Activated T-cell treated with anti-CD3 and anti-CD28 coated beads, Interleukin-2, amount 50 U/mL, for 1 hour (primary cell): Measurements from ENCODE around the gene SIK3.

Experiments used
- DNase-seq: peaks from one replicate; pipeline ENCODE4 v3.0.0-alpha.2; 2020

The SIK3 gene

GRCh38 chr11:116833816-116834534 is 264.3 kb downstream of the SIK3 start:
- no peak for DNase-seq

- no peak for DNase-seq
Observed at GRCh38 chr11:116833491-116833815, 264.8 kb downstream of the SIK3 start.

- DNase-seq: no peak
Observed at GRCh38 chr11:116832350-116833290, 265.6 kb downstream of the SIK3 start.

GRCh38 chr11:116831790-116832349 is 266.4 kb downstream of the SIK3 start:
- no peak for DNase-seq

- DNase-seq: no peak
Observed at GRCh38 chr11:116830184-116830912, 267.9 kb downstream of the SIK3 start.

GRCh38 chr11:116829525-116830183 is 268.6 kb downstream of the SIK3 start, which contains the start of gene APOC3:
APOC3 (plus strand) TSS chr11:116829907; CDS start chr11:116830583, 676 bp downstream.
- no peak for DNase-seq

DNA sequence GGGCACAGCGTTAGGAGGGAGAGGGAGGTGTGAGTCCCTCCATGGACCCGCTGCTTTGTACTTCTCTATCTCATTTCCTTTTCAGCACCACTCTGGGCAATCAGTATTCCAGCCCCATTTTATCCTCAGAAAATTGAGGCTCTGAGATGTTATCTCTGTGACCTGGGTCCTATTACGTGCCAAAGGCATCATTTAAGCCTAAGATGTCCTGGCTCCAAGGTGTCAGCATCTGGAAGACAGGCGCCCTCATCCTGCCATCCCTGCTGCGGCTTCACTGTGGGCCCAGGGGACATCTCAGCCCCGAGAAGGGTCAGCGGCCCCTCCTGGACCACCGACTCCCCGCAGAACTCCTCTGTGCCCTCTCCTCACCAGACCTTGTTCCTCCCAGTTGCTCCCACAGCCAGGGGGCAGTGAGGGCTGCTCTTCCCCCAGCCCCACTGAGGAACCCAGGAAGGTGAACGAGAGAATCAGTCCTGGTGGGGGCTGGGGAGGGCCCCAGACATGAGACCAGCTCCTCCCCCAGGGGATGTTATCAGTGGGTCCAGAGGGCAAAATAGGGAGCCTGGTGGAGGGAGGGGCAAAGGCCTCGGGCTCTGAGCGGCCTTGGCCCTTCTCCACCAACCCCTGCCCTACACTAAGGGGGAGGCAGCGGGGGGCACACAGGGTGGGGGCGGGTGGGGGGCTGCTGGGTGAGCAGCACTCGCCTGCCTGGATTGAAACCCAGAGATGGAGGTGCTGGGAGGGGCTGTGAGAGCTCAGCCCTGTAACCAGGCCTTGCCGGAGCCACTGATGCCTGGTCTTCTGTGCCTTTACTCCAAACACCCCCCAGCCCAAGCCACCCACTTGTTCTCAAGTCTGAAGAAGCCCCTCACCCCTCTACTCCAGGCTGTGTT is 269.4 kb downstream of the SIK3 start:
- DNase-seq: no peak

DNA sequence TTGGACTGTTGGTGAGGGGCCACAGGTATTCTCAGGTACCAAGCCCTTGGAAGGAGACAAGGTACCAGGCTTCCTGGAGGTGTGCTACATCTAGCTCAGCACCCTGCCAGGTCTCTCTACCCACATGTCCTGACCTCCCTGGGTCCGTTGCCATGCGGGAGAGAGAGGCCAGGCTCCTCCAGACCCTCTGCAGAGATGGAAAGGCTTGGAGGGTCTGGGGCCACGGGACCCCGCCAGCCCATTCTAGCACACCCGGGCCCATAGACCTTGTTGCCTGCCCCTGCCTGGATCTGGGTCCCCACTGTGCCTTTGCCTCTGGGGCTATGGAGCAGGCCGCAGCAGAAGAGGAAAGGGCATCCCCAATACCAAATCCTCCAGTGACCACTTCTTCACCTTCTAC is 270.8 kb downstream of the SIK3 start:
- no peak for DNase-seq

GRCh38 chr11:116826751-116827431 is 271.3 kb downstream of the SIK3 start:
- DNase-seq: no peak

- DNase-seq: no peak
Observed at GRCh38 chr11:116825854-116826750, 272.1 kb downstream of the SIK3 start.

DNA sequence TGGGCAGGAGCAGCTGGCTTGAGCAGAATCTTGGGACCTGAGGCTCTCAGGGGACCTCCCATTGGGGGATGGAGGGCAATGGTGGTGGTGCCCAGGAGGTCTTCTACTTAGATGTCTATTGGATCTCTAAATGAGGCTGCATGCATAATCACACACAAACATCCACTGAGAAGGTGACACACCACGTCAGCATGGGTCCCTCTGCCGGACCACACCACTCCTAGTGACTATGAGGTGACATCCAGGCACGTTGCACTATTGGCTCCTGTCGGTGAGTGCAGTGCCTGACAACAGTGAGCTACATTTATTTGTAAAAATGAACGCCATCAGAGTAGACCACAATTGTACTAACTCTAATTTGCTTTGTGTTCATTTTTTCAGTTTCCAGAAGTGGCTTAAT is 272.8 kb downstream of the SIK3 start:
- no peak for DNase-seq

GRCh38 chr11:116823031-116823843 is 275.0 kb downstream of the SIK3 start, which contains the start of gene APOA4:
APOA4 (minus strand) TSS chr11:116823304; CDS start chr11:116823191, 113 bp downstream.
- DNase-seq: no peak

DNA sequence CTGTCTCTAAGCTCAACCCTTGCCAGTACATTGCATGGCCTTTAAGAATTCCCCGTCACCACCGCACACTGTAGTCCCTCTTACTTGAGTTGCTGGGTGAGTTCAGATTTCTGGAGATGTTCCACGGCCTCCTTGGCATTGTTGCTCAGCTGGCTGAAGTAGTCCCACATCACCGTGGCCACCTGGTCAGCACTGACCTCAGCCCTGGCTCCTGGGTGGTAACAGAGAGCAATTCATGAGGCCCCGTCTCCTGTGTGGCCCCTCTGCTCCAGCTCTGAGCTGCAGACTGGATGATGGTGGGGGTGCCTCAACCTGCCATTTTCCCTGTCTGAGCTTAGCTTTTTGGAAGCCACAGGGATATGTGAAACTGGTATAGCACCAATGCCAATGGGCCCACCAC is 275.7 kb downstream of the SIK3 start:
- DNase-seq: no peak

- no peak for DNase-seq
Observed at GRCh38 chr11:116821050-116821918, 276.9 kb downstream of the SIK3 start.

DNA sequence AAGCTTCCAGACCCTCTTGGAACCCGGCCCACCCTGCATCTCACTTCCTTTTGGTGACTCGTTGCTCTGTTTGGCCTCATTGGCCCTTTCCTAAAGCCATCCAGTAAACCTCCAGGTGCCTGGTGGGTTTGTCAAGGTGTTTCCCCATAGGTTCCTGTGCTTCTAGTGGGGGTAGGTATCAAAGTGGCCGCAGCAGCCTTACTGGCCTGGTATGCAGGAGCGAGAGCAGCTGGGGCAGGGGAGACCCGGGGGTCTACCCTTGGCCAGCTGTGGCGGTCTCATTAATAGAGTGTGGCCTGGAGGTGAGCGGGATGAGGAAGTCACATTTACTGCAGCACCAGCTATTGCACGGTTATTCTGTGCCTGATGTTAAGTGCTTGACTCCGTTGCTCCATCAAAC is 279.2 kb downstream of the SIK3 start:
- no peak for DNase-seq

DNA sequence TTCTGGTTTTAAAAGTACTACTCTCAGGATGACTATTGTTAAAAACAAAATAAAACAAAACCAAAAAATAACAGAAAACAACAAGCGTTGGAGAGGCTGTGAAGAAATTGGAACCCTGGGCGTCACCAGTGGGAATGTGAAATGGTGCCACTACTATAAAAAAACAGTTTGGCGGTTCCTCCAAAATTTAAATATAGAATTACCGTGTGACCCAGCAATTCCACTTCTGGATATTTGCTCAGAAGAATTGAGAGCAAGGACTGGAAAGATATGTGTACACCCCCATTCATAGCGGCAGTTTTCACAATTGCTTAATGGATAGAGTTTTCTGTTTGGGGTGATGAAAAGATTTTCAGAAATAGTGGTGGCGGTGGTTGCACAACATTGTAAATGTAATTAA is 283.7 kb downstream of the SIK3 start:
- no peak for DNase-seq

DNA sequence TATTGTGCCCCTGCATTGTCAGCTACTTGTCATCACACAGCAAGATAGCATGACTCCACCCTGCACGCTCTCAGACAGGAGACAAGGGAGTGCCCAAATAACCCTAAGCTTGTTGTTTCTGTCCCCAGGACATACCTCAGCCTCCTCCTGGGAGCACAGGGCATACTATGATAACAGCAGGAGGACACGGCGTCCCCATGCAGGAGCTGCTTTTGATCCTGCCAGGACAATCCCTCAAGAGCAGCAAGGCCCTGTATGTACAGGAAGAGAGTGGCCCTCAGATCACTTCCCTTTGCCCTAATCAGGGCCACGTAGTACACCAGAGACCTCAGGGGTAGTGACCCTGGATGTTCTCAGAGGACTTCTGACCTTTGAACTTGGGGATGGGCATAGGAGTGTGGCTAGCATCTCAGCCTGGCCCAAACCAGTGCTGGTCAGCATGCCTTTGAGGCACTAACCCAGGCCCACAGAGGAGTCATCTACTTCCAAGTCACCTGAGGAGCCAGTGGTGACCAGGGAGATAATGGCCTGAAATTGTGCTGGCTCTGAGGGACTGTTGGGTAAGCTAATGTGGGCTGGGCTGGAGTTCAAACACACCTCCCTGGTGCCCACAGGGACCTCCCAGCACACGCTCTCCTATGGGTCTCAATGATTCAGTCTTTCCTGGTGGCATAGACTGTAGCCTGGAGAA is 284.3 kb downstream of the SIK3 start:
- DNase-seq: no peak
